IPS DF 19.7 (cell line): ENCODE data around the gene PCCA.
"Not testable (repeated sequence)": the region's sequence is repeated elsewhere in the genome, so short reads cannot be mapped to it uniquely, and the experiment has no call there.

Experiments
- DNase-seq: peaks from one replicate; pipeline ENCODE4 v3.0.0-alpha.2; 2013; ENCODE audit warnings: low read depth, low spot score

Gene PCCA

GRCh38 chr13:100541897-100542825, 453.3 kb downstream of the PCCA start:
- no peak for DNase-seq

- no peak for DNase-seq
Observed at GRCh38 chr13:100542826-100543156, 453.9 kb downstream of the PCCA start.

GRCh38 chr13:100543872-100544602, 455.1 kb downstream of the PCCA start:
- no peak for DNase-seq

- no peak for DNase-seq
Observed at GRCh38 chr13:100544866-100545683, 456.2 kb downstream of the PCCA start.

GRCh38 chr13:100545684-100546061, 456.8 kb downstream of the PCCA start:
- DNase-seq = no peak

GRCh38 chr13:100546713-100547405, 458.0 kb downstream of the PCCA start:
- DNase-seq = no peak

- DNase-seq = no peak
Observed at GRCh38 chr13:100547791-100548201, 458.9 kb downstream of the PCCA start.

GRCh38 chr13:100549316-100549715, 460.4 kb downstream of the PCCA start:
- DNase-seq = no peak

- no peak for DNase-seq
Observed at GRCh38 chr13:100552755-100553154, 463.9 kb downstream of the PCCA start.

DNA sequence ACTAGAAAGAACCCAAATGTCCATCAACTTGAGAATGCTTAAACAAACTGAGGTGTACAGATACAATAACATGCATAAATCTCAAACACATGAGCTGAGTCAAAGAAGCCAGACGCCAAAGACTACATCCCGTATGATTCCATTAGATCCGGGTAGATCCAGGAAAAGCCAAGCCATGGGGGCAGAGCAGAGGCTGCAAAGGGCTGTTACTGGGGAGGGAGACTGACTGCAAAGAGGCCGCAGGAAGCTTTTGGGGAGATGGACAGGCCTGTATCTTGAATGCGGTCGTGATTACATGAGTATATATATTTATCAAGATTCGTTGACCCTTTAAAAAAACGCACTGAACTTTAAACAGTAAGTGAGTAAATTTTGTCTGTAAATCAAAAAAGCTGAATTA, 471.0 kb downstream of the PCCA start:
- no peak for DNase-seq

- no peak for DNase-seq
Observed at GRCh38 chr13:100560498-100561157, 471.7 kb downstream of the PCCA start.

DNA sequence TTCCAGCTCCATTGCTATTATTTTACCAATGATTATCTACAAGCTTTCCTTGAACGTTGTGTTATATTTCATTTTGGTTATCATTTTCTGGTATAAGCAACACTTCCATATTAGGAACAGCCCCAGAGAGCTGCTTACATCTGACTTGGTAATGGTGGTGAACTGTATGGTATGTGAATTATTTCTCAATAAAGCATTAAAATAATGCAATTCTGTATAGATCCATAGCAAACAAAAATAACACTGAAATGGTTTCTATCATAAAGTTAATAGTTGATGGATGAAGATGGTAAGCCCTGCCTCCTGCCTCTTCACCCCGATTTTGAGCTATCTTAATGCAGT, 472.2 kb downstream of the PCCA start:
- no peak for DNase-seq

DNA sequence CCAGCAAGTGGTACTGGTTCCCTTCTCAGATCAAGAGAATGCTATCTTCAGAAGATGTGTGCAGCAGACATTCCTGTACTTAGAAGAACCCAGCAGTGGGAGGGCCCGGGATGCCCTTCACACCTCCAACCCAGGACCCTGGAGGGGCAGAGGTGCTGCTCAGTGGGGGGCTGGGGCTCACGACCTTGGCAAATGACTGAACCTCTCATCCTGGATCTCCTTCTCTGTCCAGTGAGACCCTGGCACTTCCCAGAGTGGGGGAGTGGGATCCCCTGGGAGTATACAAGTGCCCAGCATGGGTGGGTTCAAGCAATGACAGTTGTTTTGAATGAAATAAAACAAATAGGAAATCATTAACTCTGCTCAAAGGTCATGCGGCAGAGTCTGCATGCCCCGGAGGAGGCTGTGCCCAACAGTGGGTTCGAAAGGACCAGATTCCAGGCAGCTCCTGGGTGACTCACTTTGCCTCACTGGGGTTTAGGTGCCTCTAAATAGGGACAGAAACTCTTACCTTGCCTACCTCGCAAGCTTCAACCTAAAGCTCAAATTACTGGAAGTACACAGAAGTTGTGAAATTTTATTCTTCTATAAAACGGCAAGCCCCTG, 472.8 kb downstream of the PCCA start:
- no peak for DNase-seq

GRCh38 chr13:100563779-100564178, 474.9 kb downstream of the PCCA start:
- DNase-seq = no peak

DNA sequence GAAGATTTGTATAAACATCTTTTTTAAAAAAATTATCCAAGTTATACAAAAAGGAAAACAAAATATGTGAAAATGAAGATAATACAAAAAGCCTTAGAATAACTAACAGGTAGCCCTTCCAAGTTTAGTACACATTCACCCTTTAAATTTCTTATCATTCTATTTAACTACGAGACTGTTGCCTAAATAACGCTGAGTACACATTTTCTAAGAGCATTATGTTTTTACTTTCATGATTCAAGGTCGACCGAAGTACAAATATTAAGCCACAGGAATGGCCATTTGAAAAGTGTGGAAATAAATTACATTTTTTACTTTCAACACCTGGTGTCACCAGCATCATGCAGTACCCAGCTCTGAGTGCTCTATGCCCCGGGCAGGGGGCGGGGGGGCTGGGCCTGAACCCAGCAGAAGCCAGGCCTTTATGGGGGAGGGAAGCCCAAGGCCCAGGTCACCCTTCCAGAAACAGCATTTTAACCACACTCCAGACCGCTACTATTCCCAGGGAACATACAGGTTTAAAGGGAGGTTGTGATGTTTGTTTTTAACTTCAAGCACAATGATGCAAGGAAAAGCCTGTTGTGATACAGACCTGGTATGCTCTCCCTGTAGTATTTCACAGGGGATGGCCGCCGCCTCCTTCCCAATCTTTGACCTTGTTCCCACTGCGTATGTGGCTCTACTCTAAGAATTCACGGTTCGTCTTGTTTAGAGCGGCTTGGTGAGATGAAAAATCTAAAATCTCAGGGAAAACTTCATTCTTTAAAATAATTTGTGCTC, 475.7 kb downstream of the PCCA start:
- no peak for DNase-seq

DNA sequence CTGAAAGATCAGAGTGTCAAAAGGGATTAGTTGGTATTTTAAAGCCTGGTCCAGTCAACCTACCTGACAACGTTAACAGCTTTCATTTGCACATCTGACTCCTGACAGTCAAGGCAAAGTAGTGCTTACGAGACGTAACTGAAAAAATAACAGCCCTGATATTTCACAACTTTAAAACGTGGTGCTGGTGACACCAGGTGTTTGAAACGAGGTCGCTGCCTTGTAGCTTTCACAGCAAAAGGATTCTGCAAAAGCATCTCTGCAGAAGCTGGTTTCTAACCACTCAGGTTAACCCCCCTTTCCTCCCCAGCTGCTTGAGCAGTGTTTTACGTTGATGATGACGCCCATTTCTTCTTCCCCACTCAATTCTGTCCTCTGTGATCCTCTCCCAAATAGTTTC, 476.4 kb downstream of the PCCA start:
- DNase-seq = no peak

GRCh38 chr13:100566543-100566942, 477.6 kb downstream of the PCCA start:
- no peak for DNase-seq

DNA sequence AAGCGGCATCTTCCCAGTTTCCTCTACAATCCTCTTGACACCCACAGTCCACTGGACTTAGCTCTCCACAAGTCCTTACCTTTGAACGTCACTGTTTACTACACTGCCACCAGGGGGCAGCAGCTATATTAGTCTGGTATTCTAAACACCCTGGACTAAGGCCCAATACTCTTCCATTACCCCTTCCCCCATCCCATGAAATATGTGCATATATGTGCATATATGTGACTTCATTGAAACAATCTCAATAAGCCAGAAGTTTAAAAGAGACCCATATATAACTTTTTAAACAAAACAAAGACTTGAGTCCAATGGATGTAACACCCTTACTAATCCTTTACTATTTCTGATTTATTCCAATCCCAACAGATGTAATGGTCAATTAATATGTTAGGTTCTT, 484.2 kb downstream of the PCCA start:
- DNase-seq = peak; percentile 68

DNA sequence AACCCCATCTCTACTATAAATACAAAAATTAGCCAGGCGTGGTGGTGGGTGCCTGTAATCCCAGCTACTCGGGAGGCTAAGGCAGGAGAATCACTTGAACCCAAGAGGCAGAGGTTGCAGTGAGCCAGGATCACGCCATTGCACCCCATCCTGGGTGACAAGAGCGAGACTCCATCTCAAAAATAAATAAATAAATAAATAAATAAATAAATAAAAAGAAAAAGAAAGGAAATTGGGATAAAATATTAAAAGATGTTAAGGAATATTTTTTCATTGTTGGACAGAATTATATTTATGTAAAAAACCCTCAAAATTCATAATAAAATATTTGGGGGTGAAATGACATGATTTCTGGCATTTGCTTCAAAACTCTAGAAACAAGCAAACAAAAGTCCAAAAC, 488.3 kb downstream of the PCCA start:
- not testable (repeated sequence) for DNase-seq
